OCI-LY3 (cell line): Measurements from ENCODE around the gene NUDCD3.

Experiments used
- EZH2phosphoT487 ChIP-seq: fragments of 200-600 bp; shearing (Covaris generic); IDR thresholded peaks from 2 replicates; pipeline ENCODE4 v1.6.1; 2018; ENCODE audit warnings: antibody characterized with exemption, mixed run types, low read depth
- TF ChIP-seq, protein P1 (sequence below): fragments of 200-600, 300-600 bp; sonication (generic); IDR thresholded peaks from 2 replicates; pipeline ENCODE4 v1.5.1; 2014; ENCODE audit warnings: antibody characterized with exemption, low read length, low read depth

DNA sequence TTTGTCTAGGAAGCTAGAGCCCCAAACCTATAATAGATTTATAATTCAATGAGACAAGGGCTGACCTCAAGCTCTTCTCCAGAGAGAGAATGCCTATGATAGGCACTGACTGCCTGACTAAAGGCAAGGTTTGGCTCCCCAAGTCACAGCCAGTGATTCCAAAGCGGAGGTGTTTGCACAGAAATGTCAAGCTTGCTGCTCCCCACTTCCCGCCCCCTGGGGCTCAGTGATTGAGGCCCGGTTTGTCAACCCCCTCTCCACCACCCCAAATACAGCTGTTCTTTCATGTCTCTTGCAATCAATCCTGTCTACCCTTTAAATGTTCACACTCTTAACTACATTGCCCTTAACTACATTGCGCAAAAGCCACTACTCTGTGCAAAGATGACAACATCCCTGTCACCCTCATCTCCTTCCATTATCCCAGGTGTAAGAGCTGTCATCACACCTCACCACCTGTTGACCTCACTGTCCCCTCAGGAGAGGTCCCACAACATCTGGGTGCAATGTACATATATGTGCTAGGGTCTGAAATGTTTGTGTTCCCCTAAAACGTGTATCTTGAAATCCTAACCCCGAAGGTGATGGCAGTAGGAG is 58.0 kb downstream of the NUDCD3 start:
- TF ChIP-seq, protein P1, sequence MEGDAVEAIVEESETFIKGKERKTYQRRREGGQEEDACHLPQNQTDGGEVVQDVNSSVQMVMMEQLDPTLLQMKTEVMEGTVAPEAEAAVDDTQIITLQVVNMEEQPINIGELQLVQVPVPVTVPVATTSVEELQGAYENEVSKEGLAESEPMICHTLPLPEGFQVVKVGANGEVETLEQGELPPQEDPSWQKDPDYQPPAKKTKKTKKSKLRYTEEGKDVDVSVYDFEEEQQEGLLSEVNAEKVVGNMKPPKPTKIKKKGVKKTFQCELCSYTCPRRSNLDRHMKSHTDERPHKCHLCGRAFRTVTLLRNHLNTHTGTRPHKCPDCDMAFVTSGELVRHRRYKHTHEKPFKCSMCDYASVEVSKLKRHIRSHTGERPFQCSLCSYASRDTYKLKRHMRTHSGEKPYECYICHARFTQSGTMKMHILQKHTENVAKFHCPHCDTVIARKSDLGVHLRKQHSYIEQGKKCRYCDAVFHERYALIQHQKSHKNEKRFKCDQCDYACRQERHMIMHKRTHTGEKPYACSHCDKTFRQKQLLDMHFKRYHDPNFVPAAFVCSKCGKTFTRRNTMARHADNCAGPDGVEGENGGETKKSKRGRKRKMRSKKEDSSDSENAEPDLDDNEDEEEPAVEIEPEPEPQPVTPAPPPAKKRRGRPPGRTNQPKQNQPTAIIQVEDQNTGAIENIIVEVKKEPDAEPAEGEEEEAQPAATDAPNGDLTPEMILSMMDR = no peak
- no peak for TF ChIP-seq EZH2phosphoT487
